Measurements from ENCODE around the gene EMX2.
"Not testable (repeated sequence)": the region's sequence is repeated elsewhere in the genome, so short reads cannot be mapped to it uniquely, and the experiment has no call there.

The EMX2 gene

GRCh38 chr10:117560942-117561341 is 18.4 kb downstream of the EMX2 start:
- DNase-seq (ENCODE audit: low spot score) = no peak

GRCh38 chr10:117562220-117562619 is 19.7 kb downstream of the EMX2 start:
- no peak for DNase-seq (ENCODE audit: low spot score)

GRCh38 chr10:117562896-117563737 is 20.6 kb downstream of the EMX2 start:
- no peak for DNase-seq (ENCODE audit: low spot score)

- DNase-seq (ENCODE audit: low spot score) = no peak
Measured at GRCh38 chr10:117563780-117564179, 21.2 kb downstream of the EMX2 start.

GRCh38 chr10:117565068-117565467 is 22.5 kb downstream of the EMX2 start:
- DNase-seq (ENCODE audit: low spot score) = no peak

- DNase-seq (ENCODE audit: low spot score) = peak; percentile 65
Measured at GRCh38 chr10:117568334-117568733, 25.8 kb downstream of the EMX2 start.

- no peak for DNase-seq (ENCODE audit: low spot score)
Measured at GRCh38 chr10:117569610-117570390, 27.3 kb downstream of the EMX2 start.

- DNase-seq (ENCODE audit: low spot score) = no peak
Measured at GRCh38 chr10:117570880-117571279, 28.3 kb downstream of the EMX2 start.

GRCh38 chr10:117574498-117575146 is 32.1 kb downstream of the EMX2 start:
- DNase-seq (ENCODE audit: low spot score) = no peak

- DNase-seq (ENCODE audit: low spot score) = no peak
Measured at GRCh38 chr10:117578490-117578889, 35.9 kb downstream of the EMX2 start.

- DNase-seq (ENCODE audit: low spot score) = no peak
Measured at GRCh38 chr10:117578999-117579590, 36.5 kb downstream of the EMX2 start.

- DNase-seq (ENCODE audit: low spot score) = no peak
Measured at GRCh38 chr10:117581961-117582360, 39.4 kb downstream of the EMX2 start.

- not testable (repeated sequence) for DNase-seq (ENCODE audit: low spot score)
Measured at GRCh38 chr10:117584831-117585230, 42.3 kb downstream of the EMX2 start.

GRCh38 chr10:117587036-117587435 is 44.5 kb downstream of the EMX2 start:
- DNase-seq (ENCODE audit: low spot score) = no peak

GRCh38 chr10:117590101-117590875 is 47.7 kb downstream of the EMX2 start:
- no peak for DNase-seq (ENCODE audit: low spot score)

GRCh38 chr10:117591043-117591442 is 48.5 kb downstream of the EMX2 start:
- no peak for DNase-seq (ENCODE audit: low spot score)

- no peak for DNase-seq (ENCODE audit: low spot score)
Measured at GRCh38 chr10:117594722-117595121, 52.2 kb downstream of the EMX2 start.

GRCh38 chr10:117596706-117597105 is 54.2 kb downstream of the EMX2 start:
- no peak for DNase-seq (ENCODE audit: low spot score)

- peak; percentile 55 for DNase-seq (ENCODE audit: low spot score)
Measured at GRCh38 chr10:117597216-117597615, 54.7 kb downstream of the EMX2 start.

Measured in AG08395 (cell line).